KBM-7 (cell line): ENCODE results near the gene ZNF747.

Experiments used
- DNase-seq: peaks from one replicate; pipeline ENCODE4 v3.0.0-alpha.2; 2015
- in situ Hi-C: fragments of 300-500 bp; cut with MboI; formaldehyde crosslinking; loops from 2 replicates; pipeline ENCODE4 v1.14.3; 2020; ENCODE audit warnings: low sequenced_read_pairs, low pct_unique_long_range_greater_than_20kb, mixed read lengths

The ZNF747 gene

GRCh38 chr16:30488764-30489605, 45.7 kb downstream of the ZNF747 start:
- peak; percentile 36 for DNase-seq

GRCh38 chr16:30485818-30486436, 48.7 kb downstream of the ZNF747 start:
- DNase-seq: no peak
- in situ Hi-C loops: no loop called here

More at GRCh38 chr16:30488764-30489605, 45.7 kb downstream of the ZNF747 start:
- in situ Hi-C loops: no loop called here

- DNase-seq: no peak
- in situ Hi-C loops: no loop called here
These were observed 49.8 kb downstream of the ZNF747 start for GRCh38 chr16:30484887-30485286.

- DNase-seq: no peak
- in situ Hi-C loops: no loop called here
These were observed 52.3 kb downstream of the ZNF747 start for GRCh38 chr16:30482366-30482765.

GRCh38 chr16:30481381-30481780, 53.3 kb downstream of the ZNF747 start:
- DNase-seq: no peak
- in situ Hi-C loops: no loop called here
